LNCaP clone FGC (cell line): ENCODE data around the gene IMPG2.

Source experiments
- DNase-seq: peaks from one replicate; pipeline ENCODE4 v3.0.0-alpha.2; 2011; ENCODE audit warnings: low read depth
- H3K4me3 ChIP-seq: 2 replicates; pipeline ENCODE4 v1.5.1; 2011; ENCODE audit warnings: mild to moderate bottlenecking, low read depth, low read length, control low read depth
- CTCF ChIP-seq: IDR thresholded peaks from 2 replicates; pipeline ENCODE4 v1.5.1; 2012; ENCODE audit warnings: mild to moderate bottlenecking; ENCODE audit not compliant: control insufficient read depth, insufficient read depth; ENCODE audit errors: extremely low read depth

IMPG2 gene

GRCh38 chr3:101320475-101320874 is at the start of gene IMPG2:
IMPG2 (minus strand) TSS chr3:101320575; CDS start chr3:101320372, 203 bp downstream.
- TF ChIP-seq CTCF: no peak
- no peak for DNase-seq
- H3K4me3 ChIP-seq: no peak within 1 kb of the TSS

GRCh38 chr3:101362406-101362805 is 42.0 kb upstream of the IMPG2 start:
- no peak for DNase-seq
- H3K4me3 ChIP-seq: no peak overlapping the region
- TF ChIP-seq CTCF: no peak

GRCh38 chr3:101351829-101352228 is 31.5 kb upstream of the IMPG2 start:
- TF ChIP-seq CTCF: no peak
- H3K4me3 ChIP-seq: no peak overlapping the region
- DNase-seq: no peak

GRCh38 chr3:101340591-101340990 is 20.2 kb upstream of the IMPG2 start:
- no peak for TF ChIP-seq CTCF
- no peak for DNase-seq
- no peak overlapping the region for H3K4me3 ChIP-seq

- no peak overlapping the region for H3K4me3 ChIP-seq
- no peak for TF ChIP-seq CTCF
- no peak for DNase-seq
These were observed 13.5 kb upstream of the IMPG2 start for GRCh38 chr3:101333883-101334282.

- no peak overlapping the region for H3K4me3 ChIP-seq
- TF ChIP-seq CTCF: no peak
- DNase-seq: no peak
These were observed 8.8 kb upstream of the IMPG2 start for GRCh38 chr3:101329016-101329673.

- TF ChIP-seq CTCF: no peak
- H3K4me3 ChIP-seq: no peak overlapping the region
- DNase-seq: no peak
These were observed 5.2 kb upstream of the IMPG2 start for GRCh38 chr3:101325393-101326134.
